ENCODE measurements around the gene LHX4. TPM values are rescaled to one million over a fixed set of nuclear protein-coding genes. Genes with fewer than 3 reads are reported as not detected.

The LHX4 gene
- total and polyA plus RNA-seq, 2 of the 13 experiments (the other 11 are each of a cell fraction or from before 2014, with no cell fraction given): 0.03 to 0.07 TPM

- no peak for TF ChIP-seq ZNF512B (CRISPR knock-in tag; IDR thresholded peaks at IDR 0.05; ENCODE audit: borderline replicate concordance)
- TF ChIP-seq ZNF17 (CRISPR knock-in tag; IDR thresholded peaks at IDR 0.05): no peak
- TF ChIP-seq ARHGAP35 (CRISPR knock-in tag; IDR thresholded peaks at IDR 0.05; ENCODE audit: borderline replicate concordance): no peak
- TF ChIP-seq SNAI1 (CRISPR knock-in tag; IDR thresholded peaks at IDR 0.05; ENCODE audit: borderline replicate concordance): no peak
- no peak for TF ChIP-seq ZNF780A (CRISPR knock-in tag; IDR thresholded peaks at IDR 0.05)
- no peak for TF ChIP-seq AGO1 (IDR thresholded peaks at IDR 0.05; ENCODE audit: low read depth, low read length, poor library complexity, severe bottlenecking)
- 0 out of 2 replicates have a peak, but pooled peaks have one; percentile 63 for TF ChIP-seq FUBP1 (CRISPR knock-in tag; IDR thresholded peaks at IDR 0.05; ENCODE audit: borderline replicate concordance)
- 0 out of 2 replicates have a peak, but pooled peaks have one; percentile 53 for TF ChIP-seq HNF1B (CRISPR knock-in tag; IDR thresholded peaks at IDR 0.05)
- no peak for TF ChIP-seq ZNF777 (CRISPR knock-in tag; IDR thresholded peaks at IDR 0.05)
- TF ChIP-seq ZNF646 (CRISPR knock-in tag; IDR thresholded peaks at IDR 0.05): no peak
- TF ChIP-seq ZNF331 (CRISPR knock-in tag; IDR thresholded peaks at IDR 0.05): 0 out of 2 replicates have a peak, but pooled peaks have one; percentile 40
- TF ChIP-seq ZZZ3 (CRISPR knock-in tag; IDR thresholded peaks at IDR 0.05; ENCODE audit: borderline replicate concordance): no peak
- peak; percentile 88 for TF ChIP-seq RARA (CRISPR knock-in tag; IDR thresholded peaks at IDR 0.05)
- no peak for TF ChIP-seq EHMT2 (IDR thresholded peaks at IDR 0.05; ENCODE audit: borderline replicate concordance, low read depth, low read length)
Measured at GRCh38 chr1:180253585-180254495, 23.8 kb downstream of the LHX4 start (continued).
